Measurements from ENCODE around the gene FBXO11.

The FBXO11 gene

DNA sequence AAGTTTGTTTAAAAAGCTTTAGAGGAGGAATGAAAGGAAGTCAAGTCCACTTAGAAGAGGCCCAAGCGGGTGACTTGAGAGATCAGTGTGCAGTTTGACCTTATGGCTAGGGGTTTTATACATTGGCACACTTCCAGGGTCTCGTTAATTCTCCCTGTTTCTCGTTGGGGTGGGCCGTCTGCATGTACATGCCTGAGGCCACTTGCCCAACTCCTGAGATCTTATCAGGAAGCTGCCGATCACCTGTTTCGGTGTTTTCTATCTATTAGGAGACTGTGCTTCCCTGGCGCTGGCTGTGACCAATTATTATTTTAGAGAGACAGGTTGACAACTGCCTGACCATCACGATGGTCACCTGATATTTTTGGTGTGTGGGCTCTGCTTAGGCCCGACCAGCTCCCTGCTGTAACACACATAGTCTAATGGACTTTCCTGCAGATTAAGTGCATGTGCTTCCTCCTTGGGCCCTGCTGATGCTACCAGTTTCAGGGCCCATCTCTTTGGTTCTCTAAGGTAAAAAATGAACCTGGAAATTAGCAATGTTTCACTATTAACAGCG lies 154.4 kb downstream of the FBXO11 start:
- TF ChIP-seq, protein P1, sequence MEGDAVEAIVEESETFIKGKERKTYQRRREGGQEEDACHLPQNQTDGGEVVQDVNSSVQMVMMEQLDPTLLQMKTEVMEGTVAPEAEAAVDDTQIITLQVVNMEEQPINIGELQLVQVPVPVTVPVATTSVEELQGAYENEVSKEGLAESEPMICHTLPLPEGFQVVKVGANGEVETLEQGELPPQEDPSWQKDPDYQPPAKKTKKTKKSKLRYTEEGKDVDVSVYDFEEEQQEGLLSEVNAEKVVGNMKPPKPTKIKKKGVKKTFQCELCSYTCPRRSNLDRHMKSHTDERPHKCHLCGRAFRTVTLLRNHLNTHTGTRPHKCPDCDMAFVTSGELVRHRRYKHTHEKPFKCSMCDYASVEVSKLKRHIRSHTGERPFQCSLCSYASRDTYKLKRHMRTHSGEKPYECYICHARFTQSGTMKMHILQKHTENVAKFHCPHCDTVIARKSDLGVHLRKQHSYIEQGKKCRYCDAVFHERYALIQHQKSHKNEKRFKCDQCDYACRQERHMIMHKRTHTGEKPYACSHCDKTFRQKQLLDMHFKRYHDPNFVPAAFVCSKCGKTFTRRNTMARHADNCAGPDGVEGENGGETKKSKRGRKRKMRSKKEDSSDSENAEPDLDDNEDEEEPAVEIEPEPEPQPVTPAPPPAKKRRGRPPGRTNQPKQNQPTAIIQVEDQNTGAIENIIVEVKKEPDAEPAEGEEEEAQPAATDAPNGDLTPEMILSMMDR (IDR thresholded peaks at IDR 0.05; ENCODE audit: low read depth, low read length), result no peak
- H3K27me3 ChIP-seq (ENCODE audit: insufficient read depth, low read depth, severe bottlenecking), result no peaks in the 10 kb centered on the region
- no peak overlapping the region for H3K27ac ChIP-seq
- H3K36me3 ChIP-seq, result no peaks in the 10 kb centered on the region
- H3K4me3 ChIP-seq (ENCODE audit: low read depth, low read length), result no peak overlapping the region
- DNase-seq, result no peak
- H3K9me3 ChIP-seq (ENCODE audit: severe bottlenecking), result peaks cover 19% of the 10 kb centered on the region

DNA sequence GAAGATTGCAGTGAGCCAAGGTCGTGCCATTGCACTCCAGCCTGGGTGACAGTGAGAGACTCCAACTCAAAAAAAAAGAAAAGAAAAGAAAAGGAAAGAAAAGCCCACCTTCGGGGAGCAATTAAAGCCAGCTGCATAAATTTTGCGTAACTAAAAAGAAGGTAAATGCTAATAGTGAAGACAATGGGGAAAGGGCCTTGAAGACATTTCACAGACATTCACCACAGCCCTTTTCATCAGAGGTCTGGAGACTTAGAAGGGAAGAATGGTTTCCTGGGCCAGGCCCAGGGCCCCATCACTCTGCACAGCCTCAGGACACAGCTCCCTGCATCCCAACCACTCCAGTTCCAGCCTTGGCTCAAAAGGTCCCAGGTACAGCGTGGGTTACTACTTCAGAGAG lies 158.4 kb downstream of the FBXO11 start:
- Histone ChIP-seq H3K36me3 (no peaks in the 10 kb centered on the region), H3K4me3 (ENCODE audit: low read depth, low read length) (no peak overlapping the region), H3K27me3 (ENCODE audit: insufficient read depth, low read depth, severe bottlenecking) (no peaks in the 10 kb centered on the region), H3K27ac (no peak overlapping the region), H3K9me3 (ENCODE audit: severe bottlenecking) (peaks cover 19% of the 10 kb centered on the region)
- no peak for DNase-seq
- TF ChIP-seq, protein P1 (IDR thresholded peaks at IDR 0.05; ENCODE audit: low read depth, low read length), result no peak

DNA sequence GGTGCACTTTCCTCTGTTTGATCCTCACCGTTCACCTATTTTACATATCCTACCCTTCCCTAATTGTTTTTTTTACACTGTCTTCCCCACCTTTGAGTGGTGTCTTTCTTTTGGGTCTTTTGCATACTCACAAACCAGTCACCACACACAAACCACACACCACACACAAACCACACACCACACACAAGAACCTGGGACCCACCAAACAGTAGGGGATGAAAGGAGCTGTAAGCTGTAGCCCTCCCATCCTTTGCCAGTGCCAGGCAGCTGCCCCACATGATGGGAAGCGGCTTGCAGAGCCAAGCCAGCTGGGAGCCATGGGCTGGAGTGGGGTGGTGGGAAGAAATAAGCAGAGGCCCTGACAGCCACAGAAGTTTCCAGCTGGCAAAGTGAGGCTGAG lies 162.2 kb downstream of the FBXO11 start:
- no peaks in the 10 kb centered on the region for H3K36me3 ChIP-seq
- no peaks in the 10 kb centered on the region for H3K27me3 ChIP-seq (ENCODE audit: insufficient read depth, low read depth, severe bottlenecking)
- H3K27ac ChIP-seq, result no peak overlapping the region
- TF ChIP-seq, protein P1 (IDR thresholded peaks at IDR 0.05; ENCODE audit: low read depth, low read length), result no peak
- peaks cover 12% of the 10 kb centered on the region for H3K9me3 ChIP-seq (ENCODE audit: severe bottlenecking)
- DNase-seq, result no peak
- H3K4me3 ChIP-seq (ENCODE audit: low read depth, low read length), result no peak overlapping the region

DNA sequence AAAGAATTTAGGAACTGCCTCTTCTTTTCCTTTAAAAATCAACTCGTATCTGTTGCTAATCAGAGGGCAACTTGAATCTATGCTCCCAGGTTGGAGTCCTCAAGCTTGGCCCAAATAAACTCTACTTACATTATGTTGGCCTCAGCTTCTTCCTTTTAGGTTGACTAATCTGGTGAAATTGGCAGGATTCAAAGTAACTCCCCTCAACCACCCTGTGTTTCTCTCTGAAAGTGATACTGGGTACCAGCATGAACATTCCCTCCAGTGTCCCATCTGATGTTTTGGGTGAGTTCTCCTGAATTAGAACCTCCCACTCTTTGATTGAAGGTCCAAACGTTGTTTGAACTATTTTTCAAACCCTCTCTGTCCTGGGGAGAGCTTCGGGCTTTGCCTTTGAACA lies 164.7 kb downstream of the FBXO11 start:
- H3K9me3 ChIP-seq (ENCODE audit: severe bottlenecking), result no peaks in the 10 kb centered on the region
- no peak overlapping the region for H3K27ac ChIP-seq
- TF ChIP-seq, protein P1 (IDR thresholded peaks at IDR 0.05; ENCODE audit: low read depth, low read length), result no peak
- H3K27me3 ChIP-seq (ENCODE audit: insufficient read depth, low read depth, severe bottlenecking), result no peaks in the 10 kb centered on the region
- no peak overlapping the region for H3K4me3 ChIP-seq (ENCODE audit: low read depth, low read length)
- no peaks in the 10 kb centered on the region for H3K36me3 ChIP-seq
- DNase-seq, result no peak

DNA sequence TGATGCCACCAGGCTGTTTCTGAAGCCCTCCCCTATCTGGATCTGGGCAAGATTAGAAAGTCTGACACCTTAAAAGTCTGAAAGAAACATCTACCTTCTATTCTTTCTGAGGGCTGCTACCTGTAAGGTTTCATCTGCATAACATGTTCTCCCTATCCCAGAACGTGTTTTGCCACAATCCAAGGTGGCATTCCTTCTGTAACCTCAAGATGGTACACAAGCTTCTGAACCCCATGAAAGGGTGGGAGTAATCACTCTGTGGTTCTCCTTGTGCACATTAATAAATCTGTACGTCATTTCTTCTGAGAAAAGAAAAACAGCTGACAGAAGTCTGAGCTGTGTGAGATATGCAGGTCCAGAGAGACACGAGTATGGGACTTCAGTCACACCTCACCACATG lies 165.2 kb downstream of the FBXO11 start:
- Histone ChIP-seq H3K9me3 (ENCODE audit: severe bottlenecking) (no peaks in the 10 kb centered on the region), H3K27me3 (ENCODE audit: insufficient read depth, low read depth, severe bottlenecking) (no peaks in the 10 kb centered on the region), H3K27ac (no peak overlapping the region), H3K36me3 (no peaks in the 10 kb centered on the region), H3K4me3 (ENCODE audit: low read depth, low read length) (no peak overlapping the region)
- no peak for DNase-seq
- TF ChIP-seq, protein P1 (IDR thresholded peaks at IDR 0.05; ENCODE audit: low read depth, low read length), result no peak

Measured in WERI-Rb-1 (cell line).